CD4-positive, CD25-positive, alpha-beta regulatory T cell (primary cell): Measurements from ENCODE around the gene TLE5. TPM values are rescaled to one million over a fixed set of nuclear protein-coding genes. Genes with fewer than 3 reads are reported as not detected.
"Not testable (repeated sequence)": the region's sequence is repeated elsewhere in the genome, so short reads cannot be mapped to it uniquely, and the experiment has no call there.

ENCODE experiments used
- ATAC-seq, 2 donors: fragments of 150-1000 bp; cut with Tn5 transposase; one replicate each; pipeline ENCODE4 v1.10.0; 2021; ENCODE audit warnings: low read depth in 2 of 2, moderate number of reproducible peaks in 2 of 2, moderate library complexity in 1 of 2
- DNase-seq, 3 donors: peaks; one replicate each; pipeline versions ENCODE4 v3.0.0 to v3.0.0-alpha.2; 2012 to 2022; ENCODE audit warnings: mixed read lengths in 1 of 3
- H3K27ac ChIP-seq: one replicate; pipeline ENCODE4 v1.7.0; 2013; ENCODE audit warnings: mild to moderate bottlenecking, low read length; ENCODE audit not compliant: insufficient read depth, poor library complexity, severe bottlenecking
- H3K27me3 ChIP-seq: one replicate; pipeline ENCODE4 v1.7.0; 2013; ENCODE audit warnings: low read length; ENCODE audit not compliant: control insufficient read depth, insufficient read depth
- H3K36me3 ChIP-seq: one replicate; pipeline ENCODE4 v1.7.0; 2013; ENCODE audit warnings: mild to moderate bottlenecking, low read length, moderate library complexity; ENCODE audit not compliant: control insufficient read depth, insufficient read depth
- H3K4me1 ChIP-seq: 2 replicates; pipeline ENCODE4 v1.7.0; 2013; ENCODE audit warnings: mild to moderate bottlenecking, low read length; ENCODE audit not compliant: insufficient read depth, control insufficient read depth, poor library complexity, severe bottlenecking
- H3K4me3 ChIP-seq: one replicate; pipeline ENCODE4 v1.7.0; 2013; ENCODE audit warnings: low read depth, mild to moderate bottlenecking, low read length, moderate library complexity
- H3K9me3 ChIP-seq, 2 experiments: 1 replicate in 1 of 2; 2 replicates in 1 of 2; pipeline ENCODE4 v1.7.0; 2013; ENCODE audit warnings: low read length in 2 of 2, mild to moderate bottlenecking in 1 of 2, moderate library complexity in 1 of 2; ENCODE audit not compliant: control insufficient read depth in 2 of 2
- H3K27ac Mint-ChIP-seq, 3 donors: one replicate each; pipeline ENCODE4 v1.8.0; 2020 to 2022; ENCODE audit warnings: mild to moderate bottlenecking in 3 of 3, mixed read lengths in 3 of 3, moderate library complexity in 2 of 3
- H3K27me3 Mint-ChIP-seq: one replicate; pipeline ENCODE4 v1.8.0; 2022; ENCODE audit warnings: mild to moderate bottlenecking, mixed read lengths
- H3K36me3 Mint-ChIP-seq: one replicate; pipeline ENCODE4 v1.8.0; 2020; ENCODE audit warnings: mixed read lengths
- H3K4me1 Mint-ChIP-seq, 4 donors: one replicate each; pipeline ENCODE4 v1.8.0; 2020 to 2022; ENCODE audit warnings: mixed read lengths in 4 of 4, mild to moderate bottlenecking in 1 of 4
- H3K4me3 Mint-ChIP-seq, 4 donors: one replicate each; pipeline ENCODE4 v1.8.0; 2020 to 2022; ENCODE audit warnings: mild to moderate bottlenecking in 4 of 4, mixed read lengths in 4 of 4, moderate library complexity in 3 of 4
- H3K9me3 Mint-ChIP-seq, 7 donors: one replicate each; pipeline ENCODE4 v1.8.0; 2020 to 2022; ENCODE audit warnings: mixed read lengths in 7 of 7, mild to moderate bottlenecking in 3 of 7, moderate library complexity in 2 of 7
- polyA plus RNA-seq, 4 donors: library from polyadenylated mRNA; unstranded; fragments of 300-500 nt; fragmentation: Illumina TruSeq; gene quantifications; one replicate each; pipeline ENCODE4 v1.2.3, GENCODE V29; 2021
- total RNA-seq: library from RNA; stranded (reverse); gene quantifications from one replicate; pipeline ENCODE4 v1.2.3, GENCODE V29; 2022

Gene TLE5
- total and polyA plus RNA-seq, 5 donors from 2014 or later, result 608 to 1,009 (median 711) TPM

DNA sequence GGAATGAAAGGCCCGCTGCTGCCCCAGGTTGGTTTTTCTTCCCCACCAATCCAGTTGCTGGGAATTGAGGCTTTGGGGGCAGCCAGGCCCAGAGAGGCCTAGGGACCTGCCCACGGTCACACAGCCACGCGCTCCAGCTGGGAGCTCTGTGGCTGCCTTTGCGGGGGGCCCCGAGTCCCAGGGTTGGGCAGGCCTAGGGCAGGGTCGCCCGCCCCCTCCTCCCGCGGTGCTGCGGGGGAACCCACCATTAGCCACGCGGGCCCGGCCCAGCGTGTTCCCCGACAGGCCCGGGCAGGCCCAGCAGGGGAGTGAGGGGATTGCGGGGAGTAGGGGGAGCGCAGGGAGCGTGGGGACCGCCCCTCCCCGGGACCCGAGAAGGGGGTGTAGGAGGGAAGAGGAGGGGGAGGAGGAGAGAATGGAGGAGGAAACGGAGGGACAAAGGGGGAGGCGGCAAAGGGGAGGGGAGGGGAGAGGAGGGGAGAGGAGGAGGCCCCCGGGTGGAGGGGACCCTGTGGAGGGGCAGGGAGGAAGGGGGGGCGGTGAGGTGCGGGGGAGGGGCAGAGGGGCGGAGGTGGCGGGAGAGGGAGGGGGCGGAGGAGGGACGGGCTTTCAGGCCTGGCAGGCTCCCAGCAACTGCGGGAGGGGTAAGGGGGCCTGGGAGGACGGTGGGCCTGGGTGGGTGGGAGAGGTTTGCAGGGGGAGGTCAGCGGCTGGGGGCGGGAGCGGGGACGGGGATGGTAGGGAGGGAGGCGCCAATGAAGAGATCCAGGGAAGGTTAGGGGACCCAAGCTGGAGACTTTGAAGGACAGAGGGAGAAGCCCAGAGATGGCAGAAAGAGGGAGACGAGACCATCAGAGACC, 20.3 kb downstream of the TLE5 start:
- Mint-ChIP-seq H3K27me3 (peaks cover 4% of the 10 kb centered on the region), H3K4me3 (peak overlapping the region in 3 of 4 donors; percentile 60 to 76 (median 71)), H3K9me3 (peaks cover 0 to 2% (median 0%) of the 10 kb centered on the region in 7 donors), H3K4me1 (peaks cover 0 to 52% (median 15%) of the 10 kb centered on the region in 4 donors), H3K36me3 (no peaks in the 10 kb centered on the region), H3K27ac (peak overlapping the region in 2 of 3 donors; percentile 28 to 82)
- H3K9me3 ChIP-seq, result no peaks in the 10 kb centered on the region
- H3K4me1 ChIP-seq, result peaks cover 7% of the 10 kb centered on the region
- H3K27me3 ChIP-seq, result no peaks in the 10 kb centered on the region
- no peak for ATAC-seq
- no peaks in the 10 kb centered on the region for H3K36me3 ChIP-seq
- no peak overlapping the region for H3K4me3 ChIP-seq
- no peak overlapping the region for H3K27ac ChIP-seq
- no peak for DNase-seq

DNA sequence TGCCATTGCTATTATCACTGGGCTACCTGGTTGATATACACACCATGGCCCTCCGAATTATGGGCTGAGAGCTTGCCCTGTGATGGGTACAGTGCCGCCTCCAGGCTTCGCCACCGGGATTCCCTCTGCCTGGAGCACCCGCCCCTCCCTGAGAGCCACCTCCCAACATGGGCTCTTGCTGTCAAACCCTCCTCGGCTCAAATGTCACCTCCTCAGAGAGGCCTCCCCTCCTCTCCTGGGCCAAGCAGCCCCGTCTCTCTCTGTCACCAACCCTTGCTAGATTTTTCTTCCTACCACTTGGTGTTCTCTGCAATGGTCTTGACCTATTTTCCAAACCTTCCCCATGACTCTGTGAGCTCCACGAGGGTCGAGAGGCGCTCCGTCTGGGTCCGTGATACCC, 21.0 kb downstream of the TLE5 start:
- H3K4me1 ChIP-seq, result peaks cover 11% of the 10 kb centered on the region
- H3K36me3 ChIP-seq, result no peaks in the 10 kb centered on the region
- peaks cover 0 to 55% (median 15%) of the 10 kb centered on the region in 4 donors for H3K4me1 Mint-ChIP-seq
- no peak overlapping the region for H3K27ac ChIP-seq
- peak overlapping the region in 2 of 4 donors; percentile 71 to 73 for H3K4me3 Mint-ChIP-seq
- H3K9me3 ChIP-seq, result no peaks in the 10 kb centered on the region
- no peak overlapping the region for H3K4me3 ChIP-seq
- ATAC-seq, result no peak
- DNase-seq, result no peak
- peaks cover 4% of the 10 kb centered on the region for H3K27me3 Mint-ChIP-seq
- peak overlapping the region in 1 of 3 donors; percentile 46 for H3K27ac Mint-ChIP-seq
- H3K9me3 Mint-ChIP-seq, result peaks cover 0 to 2% (median 0%) of the 10 kb centered on the region in 7 donors
- no peaks in the 10 kb centered on the region for H3K27me3 ChIP-seq
- H3K36me3 Mint-ChIP-seq, result no peaks in the 10 kb centered on the region

GRCh38 chr19:3039641-3040077, 22.6 kb downstream of the TLE5 start:
- H3K36me3 Mint-ChIP-seq, result no peaks in the 10 kb centered on the region
- H3K4me1 Mint-ChIP-seq, result peaks cover 0 to 58% (median 20%) of the 10 kb centered on the region in 4 donors
- Histone ChIP-seq H3K27ac (no peak overlapping the region), H3K9me3 (no peaks in the 10 kb centered on the region), H3K36me3 (no peaks in the 10 kb centered on the region), H3K27me3 (no peaks in the 10 kb centered on the region), H3K4me1 (peaks cover 27% of the 10 kb centered on the region), H3K4me3 (no peak overlapping the region)
- H3K9me3 Mint-ChIP-seq, result peaks cover 0 to 2% (median 0%) of the 10 kb centered on the region in 7 donors
- DNase-seq (peak in 2 of 3 donors; percentile 22 to 36), ATAC-seq (no peak)
- H3K4me3 Mint-ChIP-seq, result peak overlapping the region in 2 of 4 donors; percentile 3 to 82
- peak overlapping the region; percentile 62 to 92 (median 73) for H3K27ac Mint-ChIP-seq
- peaks cover 15% of the 10 kb centered on the region for H3K27me3 Mint-ChIP-seq

- Mint-ChIP-seq H3K9me3 (peaks cover 0 to 2% (median 0%) of the 10 kb centered on the region in 7 donors), H3K27ac (peak overlapping the region in 2 of 3 donors; percentile 73 to 92), H3K36me3 (no peaks in the 10 kb centered on the region), H3K27me3 (peaks cover 18% of the 10 kb centered on the region), H3K4me1 (peaks cover 0 to 58% (median 21%) of the 10 kb centered on the region in 4 donors), H3K4me3 (peak overlapping the region in 2 of 4 donors; percentile 62 to 82)
- no peak for ATAC-seq
- DNase-seq, result no peak
- peaks cover 32% of the 10 kb centered on the region for H3K4me1 ChIP-seq
- H3K27me3 ChIP-seq, result no peaks in the 10 kb centered on the region
- no peaks in the 10 kb centered on the region for H3K9me3 ChIP-seq
- no peaks in the 10 kb centered on the region for H3K36me3 ChIP-seq
- no peak overlapping the region for H3K27ac ChIP-seq
- H3K4me3 ChIP-seq, result no peak overlapping the region
Measured at GRCh38 chr19:3039125-3039524, 23.2 kb downstream of the TLE5 start.

DNA sequence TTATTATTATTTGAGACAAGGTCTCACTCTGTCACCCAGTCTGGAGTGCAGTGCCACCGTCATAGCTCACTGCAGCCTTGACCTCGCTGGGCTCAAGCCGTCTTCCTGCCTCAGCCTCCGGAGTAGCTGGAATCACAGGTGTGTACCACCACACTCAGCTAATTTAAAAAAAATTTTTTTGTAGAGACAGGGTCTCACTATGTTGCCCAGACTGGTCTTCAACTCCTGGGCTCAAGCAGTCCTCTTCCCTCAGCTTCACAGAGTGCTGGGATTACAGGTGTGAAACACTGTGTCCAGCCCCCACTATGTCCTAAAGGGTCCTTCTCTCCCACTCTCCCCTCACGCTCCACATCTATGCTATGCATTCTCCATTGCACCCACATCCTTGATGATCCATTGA, 24.1 kb downstream of the TLE5 start:
- peak overlapping the region in 1 of 4 donors; percentile 82 for H3K4me3 Mint-ChIP-seq
- peaks cover 32% of the 10 kb centered on the region for H3K4me1 ChIP-seq
- peak overlapping the region in 1 of 3 donors; percentile 83 for H3K27ac Mint-ChIP-seq
- no peaks in the 10 kb centered on the region for H3K27me3 ChIP-seq
- H3K9me3 Mint-ChIP-seq, result peaks cover 0 to 2% (median 0%) of the 10 kb centered on the region in 7 donors
- ATAC-seq, result no peak
- peaks cover 0 to 58% (median 21%) of the 10 kb centered on the region in 4 donors for H3K4me1 Mint-ChIP-seq
- H3K4me3 ChIP-seq, result no peak overlapping the region
- DNase-seq, result no peak
- H3K9me3 ChIP-seq, result no peaks in the 10 kb centered on the region
- H3K27me3 Mint-ChIP-seq, result peaks cover 18% of the 10 kb centered on the region
- H3K36me3 Mint-ChIP-seq, result no peaks in the 10 kb centered on the region
- no peak overlapping the region for H3K27ac ChIP-seq
- no peaks in the 10 kb centered on the region for H3K36me3 ChIP-seq

DNA sequence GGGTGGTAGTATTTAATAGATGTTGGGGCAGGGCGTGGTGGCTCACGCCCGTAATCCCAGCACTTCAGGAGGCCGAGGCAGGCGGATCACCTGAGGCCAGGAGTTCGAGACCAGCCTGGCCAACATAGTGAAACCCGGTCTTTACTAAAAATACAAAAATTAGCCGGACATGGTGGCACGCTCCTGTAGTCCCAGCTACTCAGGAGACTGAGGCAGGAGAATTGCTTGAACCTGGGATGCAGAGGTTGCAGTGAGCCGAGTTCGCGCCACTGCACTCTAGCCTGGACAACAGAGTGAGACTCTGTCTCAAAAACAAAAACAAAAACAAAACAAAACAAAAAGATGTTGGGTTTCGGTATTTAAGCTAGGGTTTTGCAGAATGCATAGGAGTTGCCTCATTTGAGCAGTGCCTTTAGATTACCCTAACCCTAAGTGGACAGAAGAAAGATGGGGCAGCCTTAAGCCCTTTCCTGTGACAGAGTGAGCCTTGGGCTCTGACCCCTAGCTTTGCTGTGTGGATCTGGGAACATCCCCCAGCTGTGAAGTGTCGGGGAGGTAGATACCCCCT, 25.2 kb downstream of the TLE5 start:
- H3K27me3 Mint-ChIP-seq, result peaks cover 26% of the 10 kb centered on the region
- H3K9me3 ChIP-seq, H3K36me3 Mint-ChIP-seq, DNase-seq, H3K4me3 ChIP-seq, H3K36me3 ChIP-seq, H3K27me3 ChIP-seq, ATAC-seq, H3K9me3 Mint-ChIP-seq: not testable (repeated sequence)
- Histone ChIP-seq H3K4me1 (peaks cover 32% of the 10 kb centered on the region), H3K27ac (peak overlapping the region; percentile 89)
- H3K4me1 Mint-ChIP-seq, result peaks cover 0 to 52% (median 17%) of the 10 kb centered on the region in 4 donors
- peak overlapping the region; percentile 81 to 96 (median 94) for H3K4me3 Mint-ChIP-seq
- H3K27ac Mint-ChIP-seq, result peak overlapping the region in 2 of 3 donors; percentile 98 to 99

DNA sequence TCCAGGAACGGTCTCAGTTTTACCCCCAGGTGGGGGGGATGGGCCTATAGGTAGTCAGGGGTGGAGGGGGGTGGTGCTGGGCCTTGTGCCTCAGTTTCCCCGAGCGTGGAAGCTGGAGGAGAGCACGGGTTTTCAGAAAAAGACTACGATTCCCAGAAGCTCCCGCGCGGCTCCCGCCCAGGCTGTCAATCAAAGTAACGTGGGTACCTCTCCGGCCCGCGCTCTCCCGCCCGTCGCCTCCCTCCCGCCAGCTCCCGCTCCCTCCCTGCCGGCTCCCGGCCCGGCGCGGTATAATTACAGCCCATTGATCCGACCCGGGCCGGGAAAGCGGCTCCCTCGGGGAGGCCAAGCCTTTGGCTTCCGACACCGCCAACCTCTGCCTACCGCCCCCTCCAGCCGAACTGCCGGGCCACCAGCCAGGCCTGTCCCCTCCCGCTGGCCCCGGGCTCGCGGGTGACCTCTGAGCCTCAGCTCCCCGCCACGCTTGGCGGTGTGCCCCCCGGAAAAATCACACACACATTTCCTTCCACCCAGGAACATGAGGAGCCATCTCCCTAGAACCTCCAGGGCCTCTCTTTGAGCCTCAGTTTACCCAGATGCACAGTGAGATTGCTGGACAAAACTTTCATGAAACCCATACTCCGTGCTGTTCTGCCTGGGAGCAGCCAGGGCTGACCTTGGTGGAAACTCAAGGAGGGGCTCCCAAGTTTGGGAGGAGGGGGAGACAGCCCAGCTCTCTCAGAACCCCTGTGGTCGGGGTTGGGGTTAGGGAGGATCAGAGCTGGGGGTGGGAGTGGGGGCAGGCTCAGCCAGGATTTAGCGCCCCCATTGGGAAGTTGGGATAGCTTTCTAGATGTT, 25.9 kb downstream of the TLE5 start:
- H3K27ac ChIP-seq, result peak overlapping the region; percentile 89
- DNase-seq (peak; percentile 73 to 87 (median 83)), ATAC-seq (peak; percentile 44 to 50)
- H3K27me3 ChIP-seq, result no peaks in the 10 kb centered on the region
- Mint-ChIP-seq H3K4me3 (peak overlapping the region; percentile 93 to 98 (median 96)), H3K9me3 (peaks cover 0 to 2% (median 0%) of the 10 kb centered on the region in 7 donors), H3K27me3 (peaks cover 28% of the 10 kb centered on the region), H3K36me3 (no peaks in the 10 kb centered on the region), H3K4me1 (peaks cover 0 to 52% (median 16%) of the 10 kb centered on the region in 4 donors), H3K27ac (peak overlapping the region; percentile 96 to 99 (median 98))
- no peaks in the 10 kb centered on the region for H3K36me3 ChIP-seq
- H3K9me3 ChIP-seq, result no peaks in the 10 kb centered on the region
- peaks cover 25% of the 10 kb centered on the region for H3K4me1 ChIP-seq
- peak overlapping the region; percentile 85 for H3K4me3 ChIP-seq
